Stimulated activated CD4-positive, alpha-beta T cell treated with anti-CD3 and anti-CD28 coated beads, Interleukin-2, amount 100 ng/mL, for 4 hours (primary cell): Measurements from ENCODE around the gene C16orf78.

ENCODE experiments used
- DNase-seq: peaks from one replicate; pipeline ENCODE4 v3.0.0-alpha.2; 2020; ENCODE audit warnings: low read depth

The C16orf78 gene

DNA sequence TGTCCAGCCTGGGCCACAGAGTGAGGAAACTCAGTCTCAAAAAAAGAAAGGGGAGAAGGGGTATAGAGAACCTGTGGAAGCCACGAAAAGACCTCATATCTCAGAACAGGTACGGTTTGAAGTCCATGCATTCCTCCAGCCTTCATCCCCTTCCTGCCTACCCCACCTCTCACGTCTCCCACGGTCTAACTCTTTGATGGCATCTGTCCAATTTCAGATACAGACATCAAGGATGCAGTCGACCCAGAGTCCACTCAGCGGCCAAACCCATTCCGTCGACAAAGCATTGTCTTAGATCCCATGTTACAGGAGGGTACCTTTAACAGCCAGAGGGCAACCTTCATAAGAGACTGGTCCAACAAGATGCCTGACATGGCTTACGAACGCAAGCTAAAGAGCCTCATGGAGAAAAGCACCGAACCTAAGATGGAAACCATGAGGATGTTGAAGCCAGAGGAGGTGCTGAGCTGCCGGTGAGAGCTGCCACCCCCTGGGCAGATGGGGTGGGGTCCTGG lies 22.7 kb downstream of the C16orf78 start:
- no peak for DNase-seq

DNA sequence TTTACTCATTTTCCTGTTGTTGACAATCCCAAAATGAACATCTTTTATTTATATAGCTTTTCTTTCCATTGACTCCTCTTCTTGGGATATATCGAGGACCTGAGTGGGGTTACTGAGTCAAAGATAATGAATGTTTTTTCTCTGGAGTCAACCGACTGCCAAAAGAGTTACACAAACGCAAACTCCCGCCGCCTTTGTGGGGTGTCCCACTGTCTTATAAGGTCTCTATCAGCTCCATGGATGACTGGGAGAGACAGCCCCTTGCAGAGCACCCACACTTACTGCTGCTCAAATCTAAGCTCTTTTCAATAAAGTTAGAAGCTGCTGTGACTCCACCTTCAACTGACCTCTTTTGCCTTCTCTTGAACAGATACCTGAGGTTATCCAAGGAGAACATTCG lies 25.2 kb downstream of the C16orf78 start:
- no peak for DNase-seq

DNA sequence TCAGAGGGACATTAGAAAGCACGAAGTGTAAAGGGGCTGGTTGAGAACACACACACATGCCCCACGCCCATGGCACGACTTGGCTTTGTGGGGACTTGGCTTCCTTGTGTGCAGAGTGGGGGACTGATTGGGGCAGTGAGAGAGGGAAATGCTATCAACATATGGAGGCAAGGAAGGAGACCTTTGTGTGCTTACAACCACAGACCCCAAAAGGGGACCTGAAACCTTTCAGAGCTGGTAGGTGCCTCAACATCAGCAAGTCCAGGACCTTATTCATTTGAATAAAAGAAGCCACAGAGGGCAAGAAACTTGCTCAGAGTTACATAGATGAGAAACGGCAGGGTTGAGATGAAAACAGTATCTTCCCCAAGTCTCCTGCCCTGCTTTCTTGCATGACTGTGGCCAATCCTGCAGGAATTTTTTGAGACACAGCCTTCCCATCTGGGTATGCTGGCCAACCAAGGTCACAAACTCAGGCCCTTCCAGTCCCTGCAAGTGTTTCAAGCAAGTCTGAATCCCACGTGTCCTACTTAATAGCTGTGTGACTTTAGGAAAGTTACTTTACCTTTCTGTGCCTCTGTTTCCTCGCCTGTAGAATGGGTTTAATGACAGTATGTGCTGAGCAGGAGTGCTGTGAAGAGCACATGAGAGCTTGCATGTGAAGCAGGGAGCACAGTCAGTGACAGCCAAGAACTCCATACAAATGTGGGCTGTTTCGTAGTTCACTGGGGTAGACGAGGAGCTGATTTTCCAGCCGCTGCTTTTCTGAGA lies 26.2 kb downstream of the C16orf78 start:
- no peak for DNase-seq

DNA sequence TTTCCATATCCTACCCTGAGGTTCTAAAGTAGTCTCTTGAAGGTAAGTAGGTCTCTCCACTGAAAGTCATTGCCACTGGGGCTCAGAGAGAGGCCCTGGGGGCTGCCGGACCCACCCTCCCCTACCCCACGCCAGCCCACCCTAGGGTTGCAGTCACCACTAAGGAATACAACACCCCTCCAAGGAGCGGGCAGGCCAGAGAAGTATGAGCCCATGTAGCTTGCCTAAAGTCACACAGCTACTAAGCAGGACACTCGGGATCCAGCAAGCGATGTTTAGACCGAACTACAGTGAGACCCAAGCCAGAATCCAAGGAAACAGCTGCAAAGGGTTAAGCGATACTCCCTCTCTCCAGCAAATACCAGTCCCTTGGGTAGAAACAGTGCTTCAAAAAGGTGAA lies 27.0 kb downstream of the C16orf78 start:
- DNase-seq = no peak

DNA sequence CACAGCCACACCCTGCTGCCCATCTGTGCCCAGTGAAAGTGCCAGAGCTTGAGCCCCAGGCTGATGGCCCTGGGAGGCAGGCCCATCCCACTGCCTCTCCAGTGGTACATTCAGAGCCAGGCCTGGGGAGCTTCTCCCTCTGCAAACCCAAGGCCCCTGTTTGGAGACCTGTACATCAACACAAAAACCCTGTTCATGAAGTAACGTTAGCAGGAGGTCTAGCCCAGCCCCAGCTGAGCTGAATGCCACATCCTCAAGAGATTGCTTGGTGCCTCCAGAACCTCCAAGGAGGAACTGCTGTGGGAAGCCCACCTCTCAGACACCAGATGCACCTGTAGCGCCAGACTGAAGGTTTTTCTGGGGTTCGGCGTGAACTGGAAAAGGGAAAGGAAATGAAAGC lies 31.5 kb downstream of the C16orf78 start:
- DNase-seq = no peak

DNA sequence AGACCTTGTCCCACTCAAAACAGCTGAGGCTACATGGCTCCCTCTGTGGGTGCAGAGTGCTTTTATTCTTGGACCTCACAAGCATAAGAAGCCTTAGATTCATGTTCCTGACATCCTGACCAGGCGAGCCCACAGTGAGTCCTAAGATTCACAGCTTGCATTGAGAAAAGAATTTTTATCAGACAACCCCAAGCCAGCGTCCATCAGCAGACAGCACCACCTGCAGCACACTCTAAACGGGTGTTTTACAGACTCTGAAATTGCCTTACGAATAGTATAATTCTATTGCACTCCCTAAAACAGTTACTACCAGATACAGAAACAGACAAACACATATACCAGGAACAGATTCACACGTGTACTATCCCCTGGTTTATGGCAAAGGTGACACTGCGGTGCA lies 31.9 kb downstream of the C16orf78 start:
- DNase-seq = no peak

DNA sequence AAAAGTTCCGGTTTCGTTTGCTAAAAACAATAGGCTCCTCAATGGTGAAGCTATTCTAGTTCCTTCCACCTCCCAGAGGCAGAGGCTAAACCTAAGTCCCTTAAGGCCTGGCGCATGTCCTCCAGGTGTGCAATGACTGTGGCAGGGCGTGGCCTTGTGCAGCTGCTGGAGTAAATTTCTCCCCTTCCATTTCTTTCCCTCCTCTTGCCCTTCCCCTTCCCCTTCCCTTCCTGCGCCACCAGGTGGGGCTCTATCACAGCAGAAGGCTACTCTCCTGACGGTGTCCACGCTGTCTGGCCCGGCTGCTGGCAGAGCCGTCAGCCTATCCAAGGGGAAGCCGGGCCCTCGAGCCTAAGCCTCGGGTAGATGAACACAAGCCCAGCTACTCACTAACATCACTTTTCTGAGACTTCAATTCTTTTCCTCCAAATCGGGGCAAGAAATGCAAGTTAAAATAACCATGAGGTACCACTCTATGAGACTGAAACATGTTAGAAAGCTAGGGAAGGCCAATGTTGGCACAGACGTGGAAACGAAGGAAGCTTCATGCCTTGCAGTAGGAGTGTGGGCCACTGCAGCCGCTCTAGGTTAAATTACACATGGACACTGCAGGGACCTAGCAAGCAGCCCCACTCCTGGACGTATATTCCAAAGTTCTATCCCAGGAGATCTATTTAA lies 34.4 kb downstream of the C16orf78 start:
- peak; percentile 44 for DNase-seq

DNA sequence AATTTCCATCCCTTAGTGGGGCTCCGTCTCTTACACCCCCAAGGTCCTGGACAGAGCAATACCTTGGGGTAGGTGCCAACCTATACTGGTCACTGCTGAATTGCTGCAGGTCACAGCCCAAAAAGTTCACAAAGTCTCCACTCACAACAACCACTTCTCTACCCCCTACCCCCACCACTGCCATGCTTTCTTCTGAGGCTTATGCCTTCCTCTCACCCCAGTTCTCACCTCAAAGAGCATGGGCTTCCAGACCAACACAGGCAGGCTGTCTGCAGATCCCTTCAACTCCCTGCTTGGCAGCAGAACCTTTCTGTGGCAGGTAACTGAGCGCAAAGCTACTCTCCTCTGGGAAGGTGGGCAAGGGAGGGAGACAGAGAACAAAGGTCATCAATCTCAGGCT lies 35.5 kb downstream of the C16orf78 start:
- DNase-seq = no peak

DNA sequence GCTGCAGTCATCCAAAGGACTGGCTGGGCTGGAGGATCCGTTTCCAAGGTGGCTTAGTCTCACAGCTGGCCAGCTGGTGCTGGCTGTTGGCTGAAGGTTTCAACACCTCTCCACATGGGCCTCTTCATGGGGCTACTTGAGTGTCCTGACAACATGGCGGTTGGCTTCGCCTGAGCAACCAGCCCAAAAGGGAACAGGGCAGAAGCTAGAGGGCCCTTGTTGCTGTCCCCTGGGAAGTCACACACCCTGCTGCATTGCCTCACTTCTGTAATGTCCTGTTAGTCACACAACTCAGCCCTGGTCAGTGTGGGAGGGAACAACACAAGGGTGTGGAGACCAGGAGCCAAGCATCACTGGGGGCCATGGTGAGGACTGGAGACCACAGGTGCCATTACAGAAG lies 36.6 kb downstream of the C16orf78 start:
- DNase-seq = no peak

DNA sequence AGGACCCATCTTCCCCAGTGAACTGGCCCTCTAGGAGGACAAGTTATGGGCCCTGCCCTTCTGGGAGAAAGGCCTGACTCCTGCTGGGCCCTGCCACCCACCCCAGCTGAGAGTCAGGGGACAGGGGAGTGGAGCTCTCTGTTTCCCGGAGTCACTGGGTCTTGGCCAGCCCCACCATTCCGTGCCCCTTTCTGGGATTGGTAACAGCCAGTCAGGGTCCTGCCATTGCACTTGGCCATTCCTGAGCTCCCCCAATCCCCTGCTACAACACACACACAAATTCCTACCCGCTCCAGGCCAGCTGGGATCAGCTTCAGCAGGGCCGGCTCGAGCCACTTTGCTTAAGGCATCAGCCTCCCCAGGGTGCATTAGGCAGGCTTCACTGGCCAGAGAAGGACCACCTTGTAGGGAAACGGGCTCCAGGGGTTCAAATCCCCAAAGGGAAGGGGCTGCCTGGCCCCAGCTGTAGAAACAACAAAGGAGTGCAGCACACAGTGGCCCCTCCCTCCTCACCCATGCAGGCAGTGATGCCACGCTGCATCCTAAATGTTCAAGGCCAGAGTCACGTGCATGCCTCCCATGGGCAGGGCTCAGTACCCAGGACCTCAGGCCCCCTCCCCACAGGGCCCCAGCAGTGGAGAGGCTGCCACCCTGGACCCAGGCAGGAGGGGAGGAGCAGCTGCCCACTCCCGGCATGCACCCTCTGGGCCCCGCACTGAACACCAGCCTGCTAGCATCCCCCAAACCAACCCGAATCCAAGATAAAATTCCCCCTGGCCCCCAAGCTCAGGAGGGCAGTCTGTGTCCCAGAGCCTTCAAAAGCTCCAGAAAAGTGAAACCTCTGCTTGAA lies 37.7 kb downstream of the C16orf78 start:
- no peak for DNase-seq

DNA sequence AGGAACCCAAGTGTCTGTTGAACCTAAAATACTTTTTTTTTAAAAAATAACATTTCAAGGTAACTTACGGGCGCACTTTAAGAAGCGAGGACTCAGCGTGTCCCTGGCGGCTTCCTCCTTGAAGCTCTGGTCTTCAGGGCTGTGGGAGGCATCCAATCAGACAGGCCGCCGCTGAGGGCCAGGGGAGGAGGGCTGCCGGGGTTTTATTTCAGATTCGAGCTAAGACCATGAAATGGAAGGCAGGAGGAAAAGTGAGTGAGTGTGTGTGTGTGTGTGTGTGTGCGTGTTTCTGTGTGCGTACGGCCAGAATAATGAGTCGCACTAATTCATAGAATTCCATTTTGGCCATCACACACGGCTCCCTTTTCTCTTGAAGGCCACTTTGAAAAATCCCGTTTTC lies 41.1 kb downstream of the C16orf78 start:
- no peak for DNase-seq

DNA sequence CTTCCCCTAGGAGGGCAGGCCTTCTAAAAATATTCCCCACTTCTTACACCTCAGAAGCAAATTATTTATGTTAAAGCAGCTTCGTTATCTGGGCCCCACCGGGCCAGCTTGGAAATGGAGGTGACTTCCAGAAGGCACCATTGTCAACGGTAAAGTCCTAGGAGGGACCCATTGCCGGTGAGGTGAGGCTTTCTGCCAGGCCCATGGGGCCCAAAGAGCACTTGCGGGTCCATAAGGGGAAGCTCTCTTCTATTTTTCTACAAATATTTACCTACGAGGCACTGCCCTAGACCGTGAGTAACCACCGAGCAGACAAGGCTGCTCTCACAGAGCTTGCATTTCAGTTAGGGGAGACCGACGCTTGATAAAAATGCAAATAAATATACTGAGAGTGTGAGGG lies 41.5 kb downstream of the C16orf78 start:
- no peak for DNase-seq

DNA sequence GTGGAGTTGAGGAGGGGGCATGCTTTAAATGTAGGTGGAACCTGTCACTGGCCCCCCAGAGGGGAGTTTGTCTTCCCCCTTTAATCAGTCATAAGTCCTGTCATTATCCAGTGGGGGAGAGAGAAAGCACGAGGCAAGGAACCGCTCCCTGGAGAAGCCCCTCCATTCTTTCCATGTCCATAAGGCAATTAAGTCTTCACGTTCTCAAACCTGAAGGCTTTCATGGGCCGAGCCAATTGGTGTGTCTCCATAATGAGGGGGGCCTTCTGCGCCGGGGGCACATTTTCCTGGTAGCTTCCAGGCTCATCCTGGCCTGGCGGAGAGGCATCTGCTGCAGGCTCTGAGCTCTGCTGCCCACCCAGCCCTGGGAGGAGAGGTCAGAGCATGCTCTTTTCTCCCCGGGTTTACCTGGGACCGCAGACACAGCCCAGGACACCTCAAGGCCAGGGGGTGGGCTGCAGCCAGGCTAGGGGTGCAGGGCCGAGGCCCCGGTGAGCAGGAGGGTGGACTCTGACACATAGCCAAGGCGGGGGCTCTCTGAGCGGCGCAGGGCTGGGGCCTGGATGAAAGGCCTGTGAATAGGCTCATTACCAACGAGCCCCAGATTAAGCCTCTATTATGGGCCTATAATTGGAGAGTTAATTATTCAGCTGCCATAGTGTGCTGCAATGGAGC lies 42.5 kb downstream of the C16orf78 start:
- DNase-seq = no peak

DNA sequence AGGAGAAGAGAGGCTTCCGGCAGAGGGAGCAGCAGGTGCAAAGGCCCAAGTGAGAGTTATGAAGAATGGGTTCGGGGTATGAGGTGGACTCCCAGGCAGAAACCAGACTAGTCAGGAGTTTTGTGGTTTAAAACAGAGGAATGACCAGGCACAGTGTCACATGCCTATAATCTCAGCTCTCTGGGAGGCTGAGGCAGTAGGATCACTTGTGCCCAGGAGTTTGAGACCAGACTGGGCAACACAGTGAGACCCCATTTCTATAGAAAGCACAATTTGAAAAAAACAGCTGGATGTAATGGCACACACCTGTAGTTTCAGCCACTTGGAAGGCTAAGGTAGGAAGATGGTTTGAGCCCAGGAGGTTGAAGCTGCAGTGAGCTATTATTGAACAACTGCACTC lies 43.8 kb downstream of the C16orf78 start:
- DNase-seq = no peak

DNA sequence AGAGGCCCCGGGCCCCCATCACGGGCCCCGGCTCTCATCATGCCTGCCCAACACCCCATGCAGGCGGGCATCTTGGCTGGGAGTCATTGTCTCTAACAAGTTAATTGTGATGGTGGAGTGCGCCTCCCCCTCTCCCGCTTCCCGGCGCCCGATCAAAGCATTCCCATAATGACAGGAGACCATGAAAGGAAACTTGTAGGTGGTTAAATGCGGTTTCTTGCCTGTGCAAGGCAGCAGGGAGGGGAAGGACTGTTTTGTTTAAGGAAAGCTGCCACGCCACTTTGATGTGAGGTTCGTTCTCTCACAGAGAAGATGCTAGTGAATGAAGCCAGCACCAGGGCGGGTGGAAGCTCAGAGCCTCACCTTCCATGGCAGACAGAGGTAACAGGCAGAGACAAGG lies 45.4 kb downstream of the C16orf78 start:
- DNase-seq = no peak

DNA sequence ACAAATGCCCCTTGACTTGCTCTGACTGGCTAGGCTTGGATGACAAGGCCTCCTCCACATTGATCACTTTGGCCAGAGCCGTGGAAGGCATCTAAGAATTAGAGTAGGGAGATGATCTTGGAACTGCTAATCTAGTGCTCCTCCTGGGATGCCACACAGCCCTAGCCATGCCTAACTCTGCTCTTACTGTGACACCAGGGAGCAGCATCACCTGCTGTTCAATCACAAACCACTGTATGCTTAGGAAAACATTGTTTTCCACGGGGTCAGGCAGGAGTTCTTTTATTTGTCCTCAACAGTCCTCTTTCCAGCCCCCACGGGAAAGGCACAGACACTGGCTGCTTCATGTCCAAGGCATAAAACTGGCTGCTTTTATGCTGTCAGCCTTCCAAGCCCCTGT lies 46.3 kb downstream of the C16orf78 start:
- no peak for DNase-seq

DNA sequence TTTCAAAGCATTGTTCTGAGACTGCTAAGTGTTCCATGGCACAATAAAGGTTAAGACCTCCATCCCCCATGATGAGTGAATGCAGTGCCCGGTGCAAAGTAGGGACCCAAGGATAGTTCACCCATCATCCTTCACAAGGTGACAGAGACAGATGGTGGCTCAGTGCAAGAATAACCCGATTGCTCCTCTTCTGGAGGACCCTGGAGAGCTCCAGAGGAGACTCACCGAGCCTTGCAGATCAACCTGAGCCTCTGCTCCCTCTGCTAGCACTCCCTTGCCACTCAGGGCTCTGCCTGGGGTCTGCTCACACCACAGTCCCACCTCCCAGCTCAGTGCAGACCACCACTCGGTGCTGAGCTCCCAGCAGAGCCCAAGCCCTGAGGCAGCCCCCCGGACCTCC lies 49.3 kb downstream of the C16orf78 start:
- DNase-seq = no peak

DNA sequence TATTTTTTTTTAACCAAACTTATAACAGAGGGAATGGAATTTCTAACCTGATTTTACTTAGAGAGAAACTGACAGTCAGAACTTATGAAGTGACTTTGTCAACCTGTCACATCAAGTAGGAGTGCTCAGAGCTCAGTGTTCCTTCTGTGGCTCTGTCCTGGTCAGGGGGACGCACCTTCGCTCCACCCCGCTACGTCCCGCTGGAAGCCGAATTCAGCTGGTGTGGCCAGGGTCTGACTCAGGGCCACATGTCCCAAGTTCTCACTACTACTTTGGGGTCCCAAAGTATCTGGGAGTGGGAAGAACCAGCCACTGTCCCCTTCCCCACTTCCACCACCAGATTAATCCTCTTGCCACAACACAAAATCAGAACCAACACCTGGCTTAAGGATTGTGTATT lies 51.4 kb downstream of the C16orf78 start:
- no peak for DNase-seq

DNA sequence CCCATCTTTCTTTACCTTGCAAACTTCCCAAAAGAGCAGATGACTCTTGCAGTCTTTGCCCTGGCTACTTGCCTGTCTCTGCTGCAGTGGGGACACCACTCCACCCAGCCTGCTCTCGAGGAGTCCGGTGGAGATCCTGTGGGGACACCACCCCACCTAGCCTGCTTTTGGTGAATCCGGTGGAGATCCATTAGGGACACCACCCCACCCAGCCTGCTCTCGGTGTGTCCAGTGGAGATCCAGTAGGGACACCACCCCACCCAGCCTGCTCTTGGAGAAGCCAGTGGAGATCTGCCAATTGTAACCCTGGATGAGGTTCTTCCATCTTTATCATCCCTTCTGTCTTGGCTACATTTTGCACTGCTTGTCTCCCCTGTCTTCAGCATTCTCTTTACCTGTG lies 54.2 kb downstream of the C16orf78 start:
- DNase-seq = no peak

DNA sequence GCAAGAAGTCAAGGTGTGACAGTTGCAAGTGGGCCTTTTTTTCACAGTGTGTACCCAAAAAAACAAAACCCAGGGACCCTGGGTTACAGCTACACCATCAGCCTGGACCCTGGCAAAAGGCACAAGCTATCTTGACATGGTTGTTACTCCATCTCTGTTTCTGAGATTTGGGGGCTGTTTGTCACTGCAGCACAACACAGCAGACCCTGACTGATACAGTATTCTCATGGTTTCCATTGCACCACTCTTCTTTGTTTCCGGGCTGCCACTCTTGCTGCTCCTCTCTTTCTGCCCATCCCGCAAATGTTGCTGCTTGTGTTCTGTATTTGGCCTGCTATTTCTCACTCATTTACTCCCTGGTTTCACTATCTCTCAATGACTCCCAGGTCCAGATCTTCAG lies 55.2 kb downstream of the C16orf78 start:
- no peak for DNase-seq

DNA sequence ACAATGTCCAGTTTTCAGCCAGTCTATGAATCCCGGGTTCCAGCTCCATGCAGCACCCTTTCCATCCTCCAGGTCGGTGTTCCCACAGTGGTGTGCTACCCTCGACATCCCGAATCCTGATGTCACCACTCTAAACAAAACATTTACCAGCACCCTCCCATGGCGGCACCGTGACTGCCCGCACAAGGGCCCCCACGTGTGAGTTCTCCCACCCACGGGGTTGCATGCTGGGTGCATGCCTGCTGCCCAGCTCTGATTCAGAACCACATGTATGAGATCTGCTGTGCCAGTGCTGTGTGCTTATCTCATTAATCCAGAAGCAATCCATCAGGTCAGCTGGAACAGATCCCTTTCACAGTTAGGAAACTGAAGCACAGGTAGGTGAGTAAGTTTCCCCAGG lies 57.4 kb downstream of the C16orf78 start:
- DNase-seq = no peak

DNA sequence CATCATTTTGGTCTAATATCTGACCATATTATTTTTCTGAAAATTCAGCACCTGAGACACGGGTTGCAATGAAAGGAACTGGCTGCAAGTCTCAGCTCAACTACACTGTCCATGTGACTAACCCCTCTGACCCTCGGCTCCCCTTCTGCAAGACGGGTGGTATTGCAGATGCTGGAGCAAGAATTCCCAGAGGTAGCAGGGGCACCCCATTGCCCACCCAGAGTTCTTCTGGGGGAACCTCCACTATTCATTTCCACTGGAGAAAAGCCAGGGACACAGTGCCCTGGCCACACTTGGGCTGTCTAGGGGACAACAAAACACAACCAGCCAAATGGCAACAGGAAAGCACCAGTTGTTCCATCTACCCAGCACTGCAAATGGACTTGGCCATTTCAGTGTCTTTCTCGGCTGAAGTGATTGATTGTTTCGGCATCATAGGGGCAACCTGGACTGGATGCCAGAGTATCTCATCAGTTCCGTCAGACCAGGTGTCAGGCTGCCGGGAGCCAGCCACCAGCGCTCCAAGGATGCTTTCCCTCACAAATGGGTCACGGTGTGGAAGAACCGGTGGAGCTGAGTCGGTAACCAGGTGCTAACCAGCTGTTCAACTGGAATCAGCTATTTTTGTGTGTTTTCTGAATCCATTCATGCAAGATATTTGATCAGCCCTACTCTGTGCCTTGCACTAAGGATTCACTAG lies 58.1 kb downstream of the C16orf78 start:
- DNase-seq = no peak
